Stomach (tissue), 9 donors: ENCODE data around the gene EXOC4. TPM values are rescaled to one million over a fixed set of nuclear protein-coding genes. Genes with fewer than 3 reads are reported as not detected.

Source experiments
- DNase-seq, 2 donors: peaks; one replicate each; pipeline versions ENCODE4 v3.0.0 to v3.0.0-alpha.2; 2013 to 2019
- H3K27ac ChIP-seq, 5 donors: fragments of 200-600 bp in 4 of 5; sonication (generic) in 4 of 5; one replicate each; pipeline ENCODE4 v1.5.1; 2013 to 2019; ENCODE audit warnings: mild to moderate bottlenecking in 1 of 5, moderate library complexity in 1 of 5
- H3K27me3 ChIP-seq, 3 donors: fragments of 200-600 bp; sonication (generic); one replicate each; pipeline ENCODE4 v1.5.1; 2017 to 2019; ENCODE audit warnings: mixed run types in 1 of 3
- H3K36me3 ChIP-seq, 4 donors: fragments of 200-600 bp; sonication (generic); 1 replicate in 3 of 4; 2 replicates in 1 of 4; pipeline ENCODE4 v1.5.1; 2016 to 2019
- H3K4me1 ChIP-seq, 4 donors: fragments of 200-600 bp; sonication (generic); one replicate each; pipeline ENCODE4 v1.5.1; 2016 to 2019
- H3K4me3 ChIP-seq, 4 donors: fragments of 200-600 bp; sonication (generic) in 3 of 4; one replicate each; pipeline ENCODE4 v1.5.1; 2016 to 2019; ENCODE audit warnings: mild to moderate bottlenecking in 1 of 4
- H3K9me3 ChIP-seq, 4 donors: fragments of 200-600 bp; sonication (generic); one replicate each; pipeline ENCODE4 v1.5.1; 2016 to 2019
- EP300 ChIP-seq: sonication (generic); formaldehyde crosslinking; IDR thresholded peaks from one replicate; pipeline ENCODE4 v1.6.1; 2017; ENCODE audit warnings: antibody characterized with exemption
- POLR2A ChIP-seq, 4 donors: fragments of 450-650 bp; IDR thresholded peaks; one replicate each; pipeline ENCODE4 v1.6.1; 2016; ENCODE audit warnings: antibody characterized with exemption in 4 of 4, control low read depth in 2 of 4, mild to moderate bottlenecking in 1 of 4, moderate library complexity in 1 of 4
- POLR2AphosphoS5 ChIP-seq, 3 donors: sonication (generic); formaldehyde crosslinking; IDR thresholded peaks; one replicate each; pipeline ENCODE4 v1.6.1; 2016; ENCODE audit warnings: antibody characterized with exemption in 3 of 3
- WGBS, 5 donors: extraction: QIAGEN DNeasy Blood & Tissue Kit in 3 of 5; methylation state at CpG; one replicate each; pipeline versions ENCODE4 v1.1.5 to v1.1.7; 2013 to 2018; 5-methylcytosine and 5-hydroxymethylcytosine counted together
- intact Hi-C: fragments of 100-400 bp; cut with DNase I; formaldehyde crosslinking; loops from one replicate; pipeline ENCODE4 v1.15.1; 2023; ENCODE audit warnings: low total_unique reads
- polyA plus RNA-seq, 3 donors: library from polyadenylated mRNA; stranded (reverse); fragments of 200-250 nt; gene quantifications; one replicate each; pipeline ENCODE4 v1.2.3, GENCODE V29; 2013
- total RNA-seq, 5 donors: library from RNA; depleted of rRNA; stranded (reverse); fragments of >200 nt; gene quantifications; one replicate each; pipeline versions ENCODE4 v1.1.0 to v1.2.3, GENCODE V29; 2014 to 2016
- TF ChIP-seq, protein P1 (sequence below), 7 experiments: fragments of 450-650 bp in 4 of 7; fragments of 200-600 bp in 3 of 7; sonication (generic) in 3 of 7; IDR thresholded peaks; one replicate each; pipeline ENCODE4 v1.5.1; 2016 to 2019; ENCODE audit warnings: antibody characterized with exemption in 7 of 7, control low read depth in 2 of 7, mild to moderate bottlenecking in 1 of 7
- donor health status: healthy with polysubstance abuse.
- donor health status: Bipolar disorder and iron deficiency.
- donor health status: healthy.

EXOC4 gene
- total and polyA plus RNA-seq, 8 donors, result 14.1 to 339 (median 61.1) TPM

DNA sequence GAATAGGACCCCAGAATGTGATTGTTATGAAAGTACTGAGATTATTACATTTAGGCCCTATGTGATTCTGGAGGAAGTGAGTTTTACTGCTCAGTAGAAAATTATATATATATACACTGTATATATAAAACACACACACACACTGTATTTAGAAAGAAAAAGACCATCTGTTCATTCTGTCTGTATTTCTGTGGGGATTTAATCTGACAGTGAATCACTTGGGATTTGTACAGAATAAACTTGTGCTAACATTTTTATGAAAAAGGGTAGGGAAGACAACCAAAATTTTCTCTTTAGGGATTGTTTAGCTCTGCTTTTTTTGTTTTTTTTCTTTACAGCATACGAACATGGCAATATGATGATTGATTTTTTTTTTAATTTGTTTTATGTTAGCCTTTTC, 142.7 kb downstream of the EXOC4 start:
- intact Hi-C loops, result no loop called here

DNA sequence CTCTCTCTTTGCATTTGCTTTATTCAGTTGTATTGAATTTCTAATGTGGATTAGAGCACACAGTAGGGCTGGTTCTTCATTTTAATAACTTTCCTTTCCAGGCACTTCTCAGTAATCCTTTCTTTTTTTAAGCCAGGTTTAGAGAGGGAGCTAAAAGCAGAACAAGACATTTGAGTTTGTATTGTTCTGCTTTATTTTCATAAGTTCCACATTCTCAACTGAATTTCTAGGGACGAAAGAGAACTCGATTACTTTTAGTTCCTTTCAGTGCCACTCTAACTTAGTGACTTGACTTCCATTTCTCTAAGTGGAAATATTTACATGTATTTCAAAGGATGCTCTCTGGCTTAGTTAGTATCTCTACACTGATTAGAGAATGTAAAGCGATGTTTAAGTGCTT, 145.6 kb downstream of the EXOC4 start:
- no peak for DNase-seq
- H3K27ac ChIP-seq, result no peak overlapping the region
- no peak overlapping the region for H3K4me3 ChIP-seq
- H3K9me3 ChIP-seq, result no peaks in the 10 kb centered on the region
- 88 to 97% (median 93%) methylated on average over 3 of the region's 3 CpGs for WGBS, 5 donors
- TF ChIP-seq, protein P1, sequence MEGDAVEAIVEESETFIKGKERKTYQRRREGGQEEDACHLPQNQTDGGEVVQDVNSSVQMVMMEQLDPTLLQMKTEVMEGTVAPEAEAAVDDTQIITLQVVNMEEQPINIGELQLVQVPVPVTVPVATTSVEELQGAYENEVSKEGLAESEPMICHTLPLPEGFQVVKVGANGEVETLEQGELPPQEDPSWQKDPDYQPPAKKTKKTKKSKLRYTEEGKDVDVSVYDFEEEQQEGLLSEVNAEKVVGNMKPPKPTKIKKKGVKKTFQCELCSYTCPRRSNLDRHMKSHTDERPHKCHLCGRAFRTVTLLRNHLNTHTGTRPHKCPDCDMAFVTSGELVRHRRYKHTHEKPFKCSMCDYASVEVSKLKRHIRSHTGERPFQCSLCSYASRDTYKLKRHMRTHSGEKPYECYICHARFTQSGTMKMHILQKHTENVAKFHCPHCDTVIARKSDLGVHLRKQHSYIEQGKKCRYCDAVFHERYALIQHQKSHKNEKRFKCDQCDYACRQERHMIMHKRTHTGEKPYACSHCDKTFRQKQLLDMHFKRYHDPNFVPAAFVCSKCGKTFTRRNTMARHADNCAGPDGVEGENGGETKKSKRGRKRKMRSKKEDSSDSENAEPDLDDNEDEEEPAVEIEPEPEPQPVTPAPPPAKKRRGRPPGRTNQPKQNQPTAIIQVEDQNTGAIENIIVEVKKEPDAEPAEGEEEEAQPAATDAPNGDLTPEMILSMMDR (IDR thresholded peaks at IDR 0.05), result no peak
- no peak for TF ChIP-seq POLR2A (IDR thresholded peaks at IDR 0.05)
- no peak for TF ChIP-seq POLR2AphosphoS5 (IDR thresholded peaks at IDR 0.05)
- TF ChIP-seq EP300, result no peak
- peaks cover 0 to 12% (median 2%) of the 10 kb centered on the region in 4 donors for H3K4me1 ChIP-seq
- H3K27me3 ChIP-seq, result no peaks in the 10 kb centered on the region
- no peaks in the 10 kb centered on the region for H3K36me3 ChIP-seq
- intact Hi-C loops, result no loop called here

More for the DNA sequence above, 142.7 kb downstream of the EXOC4 start:
- Histone ChIP-seq H3K4me3 (no peak overlapping the region), H3K4me1 (peaks cover 0 to 2% (median 0%) of the 10 kb centered on the region in 4 donors), H3K27ac (no peak overlapping the region), H3K36me3 (no peaks in the 10 kb centered on the region), H3K9me3 (no peaks in the 10 kb centered on the region), H3K27me3 (no peaks in the 10 kb centered on the region)
- TF ChIP-seq POLR2A (IDR thresholded peaks at IDR 0.05), result no peak
- no peak for TF ChIP-seq POLR2AphosphoS5 (IDR thresholded peaks at IDR 0.05)
- 64 to 84% (median 77%) methylated on average over 1 of the region's 1 CpG for WGBS, 5 donors
- peak in 1 of 2 donors; percentile 11 for DNase-seq

DNA sequence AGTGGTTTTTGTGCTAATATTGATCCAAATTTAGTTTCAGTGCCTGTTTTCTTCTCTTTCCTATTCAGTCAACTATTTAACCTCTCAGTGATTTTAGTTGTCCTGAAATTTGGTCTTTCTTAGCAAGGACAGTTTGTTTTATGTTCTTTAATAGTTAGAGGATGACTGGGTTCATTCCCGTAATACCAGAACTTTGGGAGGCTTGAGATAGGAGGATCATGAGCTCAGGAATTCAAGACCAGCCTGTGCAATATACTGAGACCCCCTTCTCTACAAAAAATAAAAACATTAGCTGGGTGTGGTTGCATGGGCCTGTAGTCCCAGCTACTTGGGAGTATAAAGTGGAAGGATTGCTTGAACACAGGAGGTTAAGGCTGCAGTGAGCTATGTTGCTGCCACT, 148.3 kb downstream of the EXOC4 start:
- Histone ChIP-seq H3K27ac (no peak overlapping the region), H3K9me3 (no peaks in the 10 kb centered on the region), H3K4me3 (no peak overlapping the region), H3K4me1 (peaks cover 0 to 12% (median 2%) of the 10 kb centered on the region in 4 donors), H3K27me3 (no peaks in the 10 kb centered on the region), H3K36me3 (no peaks in the 10 kb centered on the region)
- 91 to 97% (median 96%) methylated on average over 1 of the region's 1 CpG for WGBS, 5 donors
- no peak for DNase-seq
- intact Hi-C loops, result no loop called here
- TF ChIP-seq, protein P1 (IDR thresholded peaks at IDR 0.05), result no peak
- TF ChIP-seq POLR2AphosphoS5 (IDR thresholded peaks at IDR 0.05), result no peak
- no peak for TF ChIP-seq EP300
- TF ChIP-seq POLR2A (IDR thresholded peaks at IDR 0.05), result no peak

DNA sequence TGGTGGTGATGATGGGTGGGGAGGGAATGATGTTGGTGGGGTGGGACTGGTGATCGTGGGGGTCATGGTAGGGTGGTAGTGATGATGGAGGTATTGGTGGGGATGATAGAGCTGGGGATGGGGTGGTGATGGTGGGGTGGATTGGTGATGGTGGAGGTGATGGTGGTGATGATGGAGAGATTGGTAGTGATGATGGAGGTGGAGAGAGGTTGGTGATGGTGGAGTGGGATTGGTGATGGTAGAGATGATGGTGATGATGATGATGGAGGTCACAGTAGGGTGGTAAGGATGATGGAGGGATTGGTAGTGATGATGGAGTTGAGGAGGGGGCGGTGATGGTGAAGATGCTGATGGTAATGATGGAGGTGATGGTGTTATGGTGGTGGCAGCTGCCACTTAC, 155.3 kb downstream of the EXOC4 start:
- Histone ChIP-seq H3K4me1 (no peaks in the 10 kb centered on the region), H3K27me3 (no peaks in the 10 kb centered on the region), H3K27ac (no peak overlapping the region), H3K9me3 (no peaks in the 10 kb centered on the region), H3K4me3 (no peak overlapping the region), H3K36me3 (no peaks in the 10 kb centered on the region)
- no peak for DNase-seq
- WGBS, 5 donors, result 96 to 100% (median 96%) methylated on average over 2 of the region's 2 CpGs
- TF ChIP-seq POLR2AphosphoS5 (IDR thresholded peaks at IDR 0.05), result no peak
- TF ChIP-seq EP300, result no peak
- TF ChIP-seq, protein P1 (IDR thresholded peaks at IDR 0.05), result no peak
- intact Hi-C loops, result no loop called here

DNA sequence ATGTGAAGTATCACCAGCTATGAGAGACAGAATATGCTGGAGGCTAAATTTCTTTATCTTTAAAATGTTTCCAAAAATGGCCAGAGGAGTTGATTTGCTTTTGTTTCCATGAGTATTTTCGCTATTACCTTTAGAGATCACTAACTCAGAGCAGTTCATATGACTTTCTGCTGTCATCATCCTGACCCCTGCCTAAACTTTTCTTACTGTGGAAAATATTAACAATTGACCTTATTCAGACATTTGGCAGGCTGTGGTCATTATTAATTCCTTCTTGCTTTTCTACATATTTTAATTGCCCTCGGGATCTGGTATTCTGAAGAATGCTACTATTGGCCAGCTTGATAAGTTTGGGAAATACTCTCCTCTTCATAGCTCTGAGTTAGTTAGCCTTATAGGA, 156.5 kb downstream of the EXOC4 start:
- intact Hi-C loops, result no loop called here
- no peak for DNase-seq
- H3K9me3 ChIP-seq, result no peaks in the 10 kb centered on the region
- H3K4me3 ChIP-seq, result no peak overlapping the region
- WGBS, 5 donors, result 68 to 86% (median 79%) methylated on average over 2 of the region's 2 CpGs
- H3K27ac ChIP-seq, result no peak overlapping the region
- TF ChIP-seq POLR2AphosphoS5 (IDR thresholded peaks at IDR 0.05) (no peak), POLR2A (IDR thresholded peaks at IDR 0.05) (no peak), EP300 (no peak)
- TF ChIP-seq, protein P1 (IDR thresholded peaks at IDR 0.05), result no peak
- no peaks in the 10 kb centered on the region for H3K4me1 ChIP-seq
- no peaks in the 10 kb centered on the region for H3K36me3 ChIP-seq
- no peaks in the 10 kb centered on the region for H3K27me3 ChIP-seq
